GM18499 (cell line): ENCODE measurements around the gene CST6.
"Not testable (repeated sequence)": the region's sequence is repeated elsewhere in the genome, so short reads cannot be mapped to it uniquely, and the experiment has no call there.

Experiments used
- ATAC-seq: cut with Tn5 transposase; IDR thresholded peaks from one replicate; pipeline ENCODE4 v1.9.1; 2021; ENCODE audit warnings: moderate number of reproducible peaks; ENCODE audit not compliant: insufficient read depth, unreplicated experiment

The CST6 gene

GRCh38 chr11:65982824-65983588, 28.8 kb upstream of the CST6 start:
- ATAC-seq: no peak

GRCh38 chr11:65983589-65983987, 28.2 kb upstream of the CST6 start:
- no peak for ATAC-seq

- no peak for ATAC-seq
These were observed 24.5 kb upstream of the CST6 start for GRCh38 chr11:65987336-65987735.

GRCh38 chr11:65988791-65989592, 22.8 kb upstream of the CST6 start:
- ATAC-seq: peak; percentile 91

GRCh38 chr11:65992056-65992455, 19.8 kb upstream of the CST6 start:
- no peak for ATAC-seq

- no peak for ATAC-seq
These were observed 14.5 kb upstream of the CST6 start for GRCh38 chr11:65997286-65997685.

- ATAC-seq: no peak
These were observed 9.7 kb upstream of the CST6 start, which contains the start of the genes BANF1 and EIF1AD for GRCh38 chr11:66001942-66002647. TSS of gene BANF1 (plus strand) at chr11:66002503. CDS start at chr11:66003251, 748 bp downstream. TSS of gene EIF1AD (minus strand) at chr11:66002157. CDS start at chr11:66000389, 1,768 bp downstream.

- ATAC-seq: no peak
These were observed 9.1 kb upstream of the CST6 start for GRCh38 chr11:66002648-66003225.

- no peak for ATAC-seq
These were observed 8.5 kb upstream of the CST6 start for GRCh38 chr11:66003291-66003690.

- no peak for ATAC-seq
These were observed 7.6 kb upstream of the CST6 start for GRCh38 chr11:66004186-66004585.

- no peak for ATAC-seq
These were observed 5.5 kb upstream of the CST6 start for GRCh38 chr11:66006134-66006890.

- ATAC-seq: no peak
These were observed 5.0 kb upstream of the CST6 start for GRCh38 chr11:66006891-66007176.

- ATAC-seq: no peak
These were observed 4.6 kb upstream of the CST6 start for GRCh38 chr11:66007201-66007634.

GRCh38 chr11:66008095-66008467, 3.7 kb upstream of the CST6 start:
- ATAC-seq: no peak

GRCh38 chr11:66008468-66009101, 3.2 kb upstream of the CST6 start:
- ATAC-seq: no peak

- ATAC-seq: not testable (repeated sequence)
These were observed 1.8 kb upstream of the CST6 start for GRCh38 chr11:66010036-66010435.

- ATAC-seq: no peak
These were observed 496 bp upstream of the CST6 start for GRCh38 chr11:66011239-66011784.

GRCh38 chr11:66012371-66012945, 650 bp downstream of the CST6 start:
- no peak for ATAC-seq
